ENCODE data around the gene RNMT.
"Not testable (repeated sequence)": the region's sequence is repeated elsewhere in the genome, so short reads cannot be mapped to it uniquely, and the experiment has no call there.

Gene RNMT

DNA sequence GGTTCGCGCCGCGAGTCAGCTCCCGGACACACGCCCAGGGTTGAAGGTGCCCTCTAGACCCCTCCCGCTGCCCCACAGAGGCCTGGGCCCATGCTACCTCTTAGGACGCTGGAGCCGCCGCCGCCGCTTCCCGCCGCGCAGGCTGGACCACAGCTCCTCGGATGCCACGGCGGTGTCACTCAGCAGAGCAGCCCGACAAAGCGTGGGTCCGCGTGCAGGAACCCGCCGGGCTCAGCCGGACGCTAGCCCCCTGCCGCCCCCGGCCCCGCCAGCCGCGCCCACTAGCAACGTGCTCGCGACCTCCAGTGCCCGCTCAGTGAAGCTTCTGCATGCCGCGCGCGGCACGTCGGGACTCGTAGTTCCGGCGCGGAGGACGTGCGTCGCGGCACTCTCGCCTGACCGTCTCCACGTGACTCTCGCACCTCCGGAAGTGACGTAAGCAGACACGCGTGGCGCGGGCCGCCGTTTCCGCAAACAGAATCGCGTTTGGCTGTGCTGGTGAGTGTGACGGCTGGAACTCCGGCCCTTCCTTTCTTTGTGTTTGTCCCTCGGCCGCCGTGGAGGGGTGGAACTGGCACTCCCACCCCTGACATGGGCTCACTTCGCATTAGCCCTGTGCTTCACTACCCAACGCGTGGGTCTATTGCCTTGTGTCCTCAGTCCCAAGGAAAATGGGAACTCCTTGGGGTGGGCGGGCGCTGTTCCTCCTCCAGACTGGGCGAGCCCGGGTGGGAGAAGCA lies at the start of gene RNMT, which contains the start of gene FAM210A:
Gene RNMT (plus strand): TSS at position 442 of the 740 bp plus-strand sequence. CDS start 4,845 bp downstream, outside the sequence.
Gene FAM210A (minus strand): TSS at position 327 of the 740 bp plus-strand sequence. CDS start 44,481 bp downstream, outside the sequence.
- peak; percentile 88 for DNase-seq (ENCODE audit: low read depth)

DNA sequence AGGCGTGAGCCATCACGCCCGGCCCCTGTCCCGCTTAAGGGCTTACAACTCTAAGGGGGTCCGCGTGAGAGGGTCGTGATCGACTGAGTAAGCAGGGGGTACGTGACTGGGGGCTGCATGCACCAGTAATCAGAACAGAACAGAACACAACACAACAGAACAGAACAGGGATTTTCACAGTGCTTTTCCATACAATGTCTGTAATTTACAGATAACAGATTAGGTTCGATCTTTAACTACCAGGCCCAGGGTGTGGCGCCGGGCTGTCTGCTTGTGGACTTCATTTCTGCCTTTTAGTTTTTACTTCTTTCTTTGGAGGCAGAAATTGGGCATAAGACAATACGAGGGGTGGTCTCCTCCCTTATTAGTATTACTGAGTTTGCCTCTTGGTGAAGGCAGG lies 49.1 kb upstream of the RNMT start:
- DNase-seq (ENCODE audit: low read depth): not testable (repeated sequence)

DNA sequence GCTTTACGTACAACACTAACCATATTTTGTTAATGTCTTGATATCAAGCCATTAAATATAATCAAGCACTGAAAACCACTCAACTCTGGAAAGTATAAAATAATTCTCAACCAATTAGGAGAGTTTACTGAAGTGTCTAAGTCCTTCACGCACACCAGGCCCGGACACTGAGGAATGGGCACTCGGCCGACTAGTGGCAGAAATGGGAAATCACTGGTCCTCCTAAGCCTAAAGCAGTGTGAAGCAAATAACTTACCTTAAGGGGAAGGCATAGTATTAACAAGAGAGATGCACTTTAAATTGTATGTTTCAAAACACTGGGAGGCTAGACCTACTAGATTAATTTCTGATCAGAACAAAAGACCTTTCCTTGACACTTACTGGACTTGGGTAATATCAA lies 45.9 kb upstream of the RNMT start:
- DNase-seq (ENCODE audit: low read depth): no peak

DNA sequence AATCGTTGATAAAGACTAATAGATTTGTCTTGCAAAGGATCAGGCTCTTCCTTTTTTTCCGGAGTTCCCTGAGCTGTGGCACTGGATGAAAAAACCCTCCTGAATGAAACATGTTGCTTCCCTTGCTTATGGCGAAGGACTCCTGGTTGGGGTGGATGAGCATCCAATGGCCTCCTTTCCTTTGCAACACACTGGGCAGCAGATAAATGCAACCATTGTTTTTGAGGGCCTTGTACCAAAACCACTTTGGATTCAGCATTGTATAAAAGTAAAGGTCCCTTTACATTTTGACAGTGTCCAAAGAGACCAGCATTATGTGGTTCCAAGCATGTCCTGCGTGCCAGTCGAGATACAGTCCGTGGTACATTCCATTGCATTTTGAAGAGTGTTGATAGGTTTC lies 44.8 kb upstream of the RNMT start:
- DNase-seq (ENCODE audit: low read depth): no peak

DNA sequence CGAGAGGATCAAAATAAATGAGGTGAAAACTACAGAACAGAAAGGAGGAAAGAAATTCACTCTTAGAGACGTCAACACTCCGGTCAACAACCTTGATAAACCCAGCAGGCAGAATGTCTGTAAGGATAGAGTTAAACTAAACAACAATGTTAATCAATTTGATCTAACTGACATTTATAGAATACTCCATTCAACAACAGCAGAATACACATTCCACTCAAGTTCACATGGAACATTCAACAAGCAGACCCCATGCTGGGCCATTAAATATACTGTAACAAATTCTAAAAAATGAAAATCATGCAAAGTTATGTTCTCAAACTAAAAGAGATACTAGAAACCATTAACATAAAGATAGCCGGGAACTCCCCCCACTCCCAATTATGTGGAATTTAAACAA lies 41.9 kb upstream of the RNMT start:
- no peak for DNase-seq (ENCODE audit: low read depth)

DNA sequence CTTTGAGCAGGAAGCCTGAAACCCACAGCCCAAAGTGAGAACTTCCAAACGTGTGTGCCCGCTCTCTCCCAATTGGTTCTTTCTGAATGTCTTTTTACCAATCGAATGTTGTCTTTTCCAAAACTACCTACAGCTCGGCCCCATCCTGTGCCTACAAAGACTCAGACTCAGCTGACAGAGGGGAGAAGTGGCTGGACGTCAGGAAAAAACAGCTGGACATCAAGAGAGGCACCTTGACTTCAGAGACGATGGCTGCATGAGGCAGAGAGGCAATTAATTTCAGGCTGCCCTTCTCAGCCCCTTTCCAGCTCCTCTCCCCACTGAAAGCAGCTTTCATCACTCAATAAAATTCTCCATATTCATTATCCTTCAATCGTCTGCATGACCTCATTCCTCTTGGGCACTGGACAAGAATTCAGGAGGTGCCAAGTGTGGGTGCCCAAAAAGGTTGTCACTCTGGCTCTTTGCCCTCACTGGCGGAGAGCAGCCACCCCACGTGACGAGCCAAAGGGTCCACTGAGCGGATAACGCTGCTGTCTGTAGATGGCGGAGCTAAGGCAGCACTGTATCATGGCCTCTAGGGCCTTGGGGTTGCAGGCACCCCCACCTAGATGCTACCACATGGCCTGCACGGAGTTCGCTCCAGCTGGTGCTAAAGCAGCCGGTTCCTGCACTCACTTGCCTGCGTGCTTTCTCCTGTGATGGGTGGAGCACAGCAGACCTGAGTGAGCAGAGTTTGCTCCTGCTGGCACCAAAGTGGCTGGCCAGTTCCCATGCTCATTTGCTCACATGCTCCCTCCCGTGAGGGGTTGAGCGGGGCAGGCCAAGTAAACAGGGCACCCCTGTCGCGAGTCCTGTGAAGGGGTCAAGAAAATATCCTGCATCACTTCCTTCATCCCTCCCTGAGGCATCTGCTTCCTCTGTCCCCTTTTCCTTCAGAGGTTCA lies 38.0 kb upstream of the RNMT start:
- DNase-seq (ENCODE audit: low read depth): no peak

DNA sequence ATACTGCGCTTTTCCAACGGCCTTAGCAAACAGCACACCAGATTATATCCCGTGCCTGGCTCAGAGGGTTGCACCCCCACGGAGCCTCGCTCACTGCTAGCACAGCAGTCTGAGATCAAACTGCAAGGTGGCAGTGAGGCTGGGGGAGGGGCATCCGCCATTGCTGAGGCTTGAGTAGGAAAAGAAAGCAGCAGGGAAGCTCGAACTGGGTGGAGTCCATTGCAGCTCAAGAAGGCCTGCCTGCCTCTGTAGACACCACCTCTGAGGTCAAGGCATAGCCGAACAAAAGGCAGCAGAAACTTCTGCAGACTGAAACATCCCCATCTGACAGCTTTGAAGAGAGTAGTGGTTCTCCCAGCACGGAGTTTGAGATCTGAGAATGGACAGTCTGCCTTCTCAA lies 36.4 kb upstream of the RNMT start:
- not testable (repeated sequence) for DNase-seq (ENCODE audit: low read depth)

DNA sequence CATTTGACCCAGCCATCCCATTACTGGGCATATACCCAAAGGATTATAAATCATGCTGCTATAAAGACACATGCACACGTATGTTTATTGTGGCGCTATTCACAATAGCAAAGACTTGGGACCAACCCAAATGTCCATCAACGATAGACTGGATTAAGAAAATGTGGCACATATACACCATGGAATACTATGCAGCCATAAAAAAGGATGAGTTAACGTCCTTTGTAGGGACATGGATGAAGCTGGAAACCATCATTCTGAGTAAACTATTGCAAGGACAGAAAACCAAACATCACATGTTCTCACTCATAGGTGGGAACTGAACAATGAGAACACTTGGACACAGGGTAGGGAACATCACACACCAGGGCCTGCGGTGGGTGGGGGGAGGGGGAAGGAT lies 31.1 kb upstream of the RNMT start:
- not testable (repeated sequence) for DNase-seq (ENCODE audit: low read depth)

DNA sequence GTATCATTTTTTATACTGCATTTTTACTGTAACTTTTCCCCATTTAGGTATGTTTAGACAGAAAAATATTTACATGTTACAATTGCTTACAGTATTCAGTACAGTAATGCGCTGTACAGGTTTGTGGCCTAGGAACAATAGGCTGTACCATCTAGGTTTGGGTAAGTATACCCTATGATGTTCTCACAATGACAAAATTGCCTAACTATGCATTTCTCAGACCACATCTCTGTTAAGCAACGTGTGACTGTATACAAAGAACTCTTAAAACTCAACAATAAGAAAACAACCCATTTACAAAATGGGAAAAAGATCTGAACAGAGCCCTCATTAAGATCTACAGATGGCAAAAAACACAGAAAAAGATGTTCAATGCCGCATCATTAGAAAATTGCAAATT lies 29.5 kb upstream of the RNMT start:
- no peak for DNase-seq (ENCODE audit: low read depth)

DNA sequence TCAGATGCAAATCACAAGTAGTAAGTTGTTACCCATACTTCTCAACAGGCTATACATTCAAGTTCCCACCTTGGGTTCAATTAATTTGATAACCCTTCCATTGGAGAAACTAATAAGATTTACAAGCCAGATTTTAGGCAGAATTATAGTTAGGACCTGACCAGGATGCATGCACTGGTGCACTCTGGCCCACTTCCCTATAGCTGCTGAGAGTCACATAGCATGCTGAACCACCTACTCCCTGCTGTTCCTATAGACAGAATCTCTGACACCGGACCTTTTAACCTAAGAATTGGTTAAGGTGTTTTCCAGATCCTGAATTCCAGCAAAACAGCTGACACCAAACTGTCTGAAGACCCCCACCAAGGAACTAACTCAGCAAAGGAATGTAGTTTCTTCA lies 26.3 kb upstream of the RNMT start:
- DNase-seq (ENCODE audit: low read depth): no peak

DNA sequence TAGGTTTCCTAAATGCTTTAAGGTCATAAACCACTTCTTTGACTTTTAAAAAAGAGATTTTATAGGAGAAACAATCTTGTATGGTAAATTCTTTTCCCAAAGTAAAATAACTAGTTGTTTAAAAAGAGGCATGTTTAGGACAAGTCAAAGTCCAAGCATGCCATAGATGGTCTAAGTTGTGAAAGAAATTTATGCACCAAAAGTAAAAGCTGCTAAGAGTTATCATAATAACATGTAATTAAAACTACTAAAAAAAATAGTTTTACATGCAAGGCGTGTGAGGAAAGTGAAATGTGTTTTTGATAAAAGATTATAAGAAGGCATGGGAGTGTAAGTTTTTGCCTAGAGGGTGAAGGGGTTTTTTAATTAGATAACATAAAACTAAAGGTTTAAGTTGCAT lies 22.6 kb upstream of the RNMT start:
- DNase-seq (ENCODE audit: low read depth): no peak

DNA sequence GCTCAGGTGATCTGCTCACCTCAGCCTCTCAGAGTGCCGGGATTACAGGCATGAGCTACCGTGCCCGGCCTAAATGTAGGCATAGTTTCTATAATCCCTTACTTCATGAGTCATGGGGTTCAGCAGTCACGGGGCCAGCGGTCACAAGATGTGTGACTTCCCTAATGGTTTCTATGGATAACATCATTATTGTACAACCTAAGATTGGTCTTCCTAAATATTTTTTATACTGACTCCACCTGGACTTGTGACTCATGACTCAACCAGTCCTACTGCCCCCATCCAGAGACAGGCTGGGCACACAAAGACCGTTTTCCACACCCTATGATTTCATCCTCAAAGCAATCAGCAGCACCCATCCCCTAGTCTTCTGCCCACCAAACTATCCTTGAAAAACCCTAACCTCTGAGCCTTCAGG lies 16.1 kb upstream of the RNMT start:
- DNase-seq (ENCODE audit: low read depth): peak; percentile 63

DNA sequence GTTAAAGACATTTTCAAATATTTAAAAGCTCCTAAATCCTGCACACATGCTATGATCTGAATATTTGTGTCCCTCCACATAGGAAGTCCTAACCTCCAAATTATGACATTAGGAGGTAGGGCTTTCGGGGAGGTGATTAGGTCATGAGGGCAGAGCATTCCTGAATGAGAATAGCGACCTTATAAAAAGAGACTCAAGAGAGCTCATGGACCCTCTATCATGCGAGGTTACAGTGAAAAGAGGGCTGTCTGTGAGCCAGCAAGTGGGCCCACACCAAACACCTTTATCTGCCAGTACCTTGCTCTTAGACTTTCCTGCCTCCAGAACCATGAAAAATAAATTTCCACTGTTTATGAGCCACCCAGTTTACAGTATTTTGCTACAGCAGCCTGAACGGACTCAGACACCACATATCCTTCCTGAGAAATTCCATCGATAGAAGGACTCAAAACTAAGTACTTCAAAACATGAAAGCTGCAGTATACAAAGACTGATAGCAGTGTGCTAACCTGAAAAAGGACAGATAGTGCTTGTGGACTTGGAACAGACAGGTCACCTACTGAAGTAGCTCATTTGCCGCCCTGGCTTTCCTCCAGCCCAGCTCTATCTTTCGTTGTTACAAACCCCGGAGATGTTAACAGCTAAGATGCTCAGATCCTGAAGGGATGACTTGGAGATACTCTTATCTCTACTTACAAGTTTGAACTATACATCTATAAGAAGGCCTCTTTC lies 13.9 kb upstream of the RNMT start:
- DNase-seq (ENCODE audit: low read depth): no peak

DNA sequence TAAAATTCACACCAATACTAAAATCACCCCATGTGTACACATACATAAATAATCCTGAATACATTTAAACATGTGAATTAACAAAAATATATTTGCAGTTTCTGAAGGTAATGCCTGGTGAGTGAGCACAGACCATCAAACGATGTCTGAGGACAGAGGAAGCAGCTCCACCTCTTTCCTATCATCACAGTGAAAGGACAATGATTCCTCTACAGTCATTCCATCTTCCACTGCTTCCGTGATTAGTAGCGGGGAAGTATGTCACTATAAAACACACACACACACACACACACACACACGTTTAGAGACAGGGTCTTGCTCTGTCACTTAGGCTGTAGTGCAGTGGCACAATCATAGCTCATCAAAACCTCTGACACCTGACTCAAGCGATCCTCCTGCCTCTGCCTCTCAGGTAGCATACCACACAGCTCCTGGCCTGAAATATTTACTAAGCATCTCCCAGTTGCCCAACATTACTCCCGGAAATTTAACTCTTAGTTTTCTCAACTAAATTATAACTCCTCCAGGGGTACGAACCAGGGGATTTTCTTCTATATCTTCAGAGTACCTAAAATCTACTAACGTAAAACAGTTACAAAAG lies 12.9 kb upstream of the RNMT start:
- DNase-seq (ENCODE audit: low read depth): no peak

DNA sequence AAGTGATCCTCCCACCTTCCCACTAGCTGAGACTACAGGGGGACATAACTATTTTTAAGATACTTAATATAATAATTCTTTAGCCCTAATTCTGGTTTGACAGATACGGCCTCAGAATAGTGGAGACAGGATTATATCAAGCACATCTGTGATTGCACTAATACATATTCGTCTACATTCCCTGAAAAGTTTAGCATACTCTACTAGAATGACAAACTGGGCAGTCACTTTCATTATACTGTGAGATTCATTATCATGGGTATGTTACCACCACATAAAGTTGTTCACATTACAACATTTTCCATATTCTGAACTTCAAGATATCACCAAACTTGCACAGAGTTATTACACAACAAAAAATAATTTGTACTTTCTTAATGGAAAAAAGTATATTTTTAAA lies 11.1 kb upstream of the RNMT start:
- DNase-seq (ENCODE audit: low read depth): no peak

DNA sequence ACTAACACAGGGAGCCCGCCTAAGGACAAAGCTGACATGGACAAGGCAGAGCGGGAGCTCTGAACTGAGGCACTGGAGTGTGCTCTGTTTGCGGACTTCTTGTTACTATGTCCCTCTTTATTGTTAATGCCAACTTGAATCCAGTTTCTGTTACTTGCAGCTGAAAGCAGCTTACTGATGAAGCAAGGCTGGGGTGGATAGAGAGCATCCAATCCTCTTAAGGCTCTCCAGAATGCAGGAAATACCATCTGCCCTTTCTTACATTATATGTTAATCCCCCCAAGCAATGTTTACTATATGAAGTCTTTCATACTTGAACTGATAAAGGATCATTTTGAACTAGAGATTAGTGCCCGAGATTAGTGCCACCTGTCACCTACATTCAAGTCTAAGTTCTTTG lies 9.6 kb upstream of the RNMT start:
- no peak for DNase-seq (ENCODE audit: low read depth)

DNA sequence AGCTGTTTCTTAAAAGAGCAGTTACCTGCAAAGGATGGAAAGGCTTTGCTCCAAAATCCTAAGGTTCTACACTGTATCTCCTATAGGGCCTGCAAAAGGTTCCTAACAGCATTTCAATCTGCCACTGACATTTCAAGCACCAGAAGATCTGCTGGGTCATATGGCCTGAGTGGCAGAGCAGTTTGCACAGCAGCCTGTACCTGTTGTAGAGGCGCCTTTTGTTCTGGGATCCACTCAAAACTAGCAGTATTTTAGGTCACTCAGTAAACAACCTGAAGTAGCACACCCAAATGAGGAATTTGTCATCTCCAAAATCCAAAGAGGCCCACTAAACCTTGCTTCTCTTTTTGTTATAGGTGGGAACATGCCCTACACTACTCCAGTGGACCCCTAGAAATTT lies 6.3 kb upstream of the RNMT start:
- no peak for DNase-seq (ENCODE audit: low read depth)

DNA sequence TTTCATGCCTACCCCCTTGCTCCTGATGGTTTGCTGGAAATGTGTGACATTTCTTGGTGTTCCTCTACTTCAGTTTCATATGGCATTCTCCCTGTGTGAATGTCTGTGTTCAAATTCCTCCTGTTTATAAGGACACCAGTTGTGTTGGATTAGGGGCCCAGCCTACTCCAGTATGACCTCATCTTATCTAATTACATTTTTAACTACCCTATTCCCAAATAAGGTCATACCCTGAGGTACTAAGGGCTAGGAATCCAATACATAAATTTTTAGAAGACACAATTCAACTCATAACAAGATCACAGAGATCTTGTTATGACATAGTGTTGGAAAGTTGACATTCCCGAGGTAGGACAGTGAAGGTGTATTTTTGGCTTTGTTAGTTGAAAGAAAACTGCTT lies 5.6 kb upstream of the RNMT start:
- no peak for DNase-seq (ENCODE audit: low read depth)

DNA sequence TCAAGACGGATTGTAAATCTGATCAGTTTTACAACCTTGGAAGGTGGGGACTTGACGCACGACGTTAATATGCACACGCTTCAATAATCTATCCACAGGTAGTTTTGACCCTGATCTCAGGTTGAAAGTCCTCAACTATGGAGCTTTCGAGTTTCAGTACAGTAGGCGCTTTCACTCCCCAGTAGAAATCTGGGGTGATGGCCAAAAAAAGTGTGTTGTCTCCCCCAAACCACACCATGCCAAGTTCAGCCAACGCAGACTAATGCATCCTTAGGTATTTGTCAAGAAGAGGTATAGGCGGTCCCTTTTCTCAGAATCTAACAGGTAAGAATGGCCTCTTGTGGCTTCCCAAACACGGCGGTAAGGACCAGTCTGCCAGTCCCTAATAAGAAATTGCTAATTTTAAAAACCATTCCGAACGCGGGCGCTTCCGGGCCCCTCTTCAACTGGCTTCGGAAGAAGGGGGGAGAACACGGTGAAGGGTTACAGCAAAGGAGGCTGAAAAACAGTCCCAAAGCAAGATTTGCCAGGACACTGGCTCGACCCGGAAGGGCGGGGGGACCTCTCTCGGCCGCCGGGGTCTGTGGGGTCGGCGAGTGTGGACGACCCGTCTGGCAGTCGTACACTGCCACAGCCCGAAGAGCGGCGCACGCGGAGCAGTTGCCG lies 774 bp upstream of the RNMT start:
- no peak for DNase-seq (ENCODE audit: low read depth)

DNA sequence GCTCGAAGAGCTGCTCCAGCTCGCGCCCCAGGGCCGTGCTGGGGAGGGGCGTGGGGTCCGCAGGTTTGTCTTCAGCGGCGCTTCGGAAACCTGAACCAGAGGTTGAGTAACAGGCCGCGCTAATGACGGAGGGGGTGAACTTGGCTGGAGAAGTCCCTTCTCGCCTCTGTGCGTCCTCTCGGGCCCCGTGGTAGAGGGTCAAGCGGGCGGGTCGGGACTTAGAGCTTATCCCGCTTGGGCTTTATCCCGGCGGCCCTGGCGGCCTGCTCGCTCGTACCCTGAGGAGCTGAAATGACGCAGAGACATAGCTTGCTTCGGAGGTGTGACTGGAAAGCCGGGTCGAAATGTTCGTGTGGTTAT lies 479 bp downstream of the RNMT start:
- DNase-seq (ENCODE audit: low read depth): peak; percentile 33

DNA sequence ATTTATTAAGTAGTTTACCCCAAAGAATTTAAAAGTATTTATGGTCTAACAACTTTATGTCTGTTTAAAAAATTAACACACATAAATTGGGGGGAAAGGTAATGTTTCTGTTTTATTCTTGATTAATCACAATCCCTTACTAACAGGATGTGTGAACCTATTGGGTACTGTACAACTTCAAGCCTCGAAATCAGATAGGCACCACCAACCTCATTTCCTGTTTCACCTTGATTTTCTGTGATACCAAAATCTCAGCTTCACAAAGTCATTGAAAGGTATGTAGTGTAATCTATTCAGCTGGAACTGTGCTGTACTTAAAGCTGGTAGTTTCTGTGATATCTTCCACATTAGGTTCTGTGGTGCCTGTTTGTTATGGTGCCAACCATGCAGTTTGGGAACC lies 4.0 kb downstream of the RNMT start:
- no peak for DNase-seq (ENCODE audit: low read depth)

DNA sequence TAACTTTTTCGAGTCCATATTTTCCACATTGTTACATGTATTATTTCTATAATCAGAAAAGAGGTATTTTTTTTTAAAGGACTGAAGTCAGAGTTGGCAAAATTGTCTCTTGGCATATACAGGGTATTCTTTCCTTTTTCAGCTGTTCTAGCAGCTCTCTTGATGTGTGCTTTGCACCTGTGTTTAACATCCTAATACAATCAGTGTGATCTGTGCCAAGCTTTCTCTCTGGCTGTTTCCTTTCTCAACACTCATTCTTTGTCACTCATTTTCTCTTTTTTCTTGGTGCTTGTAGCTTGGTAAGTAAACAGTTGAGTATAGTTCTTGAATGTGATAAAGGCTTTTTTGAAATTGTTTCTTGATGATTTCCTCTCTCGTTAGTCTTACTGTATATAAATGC lies 9.2 kb downstream of the RNMT start:
- no peak for DNase-seq (ENCODE audit: low read depth)
